GM08714 (cell line): Measurements from ENCODE around the gene USH1G.
A peak's percentile ranks its signal among the peaks of the same experiment; 100 is the strongest.
"Not testable (repeated sequence)": the region's sequence is repeated elsewhere in the genome, so short reads cannot be mapped to it uniquely, and the experiment has no call there.

Experiments
- H3K4me3 ChIP-seq: fragments of 200-500 bp; sonication (Bioruptor generic); 2 replicates; pipeline ENCODE4 v1.5.1; 2014; ENCODE audit warnings: mild to moderate bottlenecking, low read length, inconsistent platforms
- ZNF274 ChIP-seq: IDR thresholded peaks from 2 replicates; pipeline ENCODE4 v1.6.1; 2012; ENCODE audit warnings: mild to moderate bottlenecking, low read depth, low read length

The USH1G gene

GRCh38 chr17:74922694-74923537, at the start of gene USH1G:
USH1G (minus strand) TSS chr17:74923255; CDS start chr17:74923073, 182 bp downstream.
- no peak for TF ChIP-seq ZNF274
- no peak within 1 kb of the TSS for H3K4me3 ChIP-seq

DNA sequence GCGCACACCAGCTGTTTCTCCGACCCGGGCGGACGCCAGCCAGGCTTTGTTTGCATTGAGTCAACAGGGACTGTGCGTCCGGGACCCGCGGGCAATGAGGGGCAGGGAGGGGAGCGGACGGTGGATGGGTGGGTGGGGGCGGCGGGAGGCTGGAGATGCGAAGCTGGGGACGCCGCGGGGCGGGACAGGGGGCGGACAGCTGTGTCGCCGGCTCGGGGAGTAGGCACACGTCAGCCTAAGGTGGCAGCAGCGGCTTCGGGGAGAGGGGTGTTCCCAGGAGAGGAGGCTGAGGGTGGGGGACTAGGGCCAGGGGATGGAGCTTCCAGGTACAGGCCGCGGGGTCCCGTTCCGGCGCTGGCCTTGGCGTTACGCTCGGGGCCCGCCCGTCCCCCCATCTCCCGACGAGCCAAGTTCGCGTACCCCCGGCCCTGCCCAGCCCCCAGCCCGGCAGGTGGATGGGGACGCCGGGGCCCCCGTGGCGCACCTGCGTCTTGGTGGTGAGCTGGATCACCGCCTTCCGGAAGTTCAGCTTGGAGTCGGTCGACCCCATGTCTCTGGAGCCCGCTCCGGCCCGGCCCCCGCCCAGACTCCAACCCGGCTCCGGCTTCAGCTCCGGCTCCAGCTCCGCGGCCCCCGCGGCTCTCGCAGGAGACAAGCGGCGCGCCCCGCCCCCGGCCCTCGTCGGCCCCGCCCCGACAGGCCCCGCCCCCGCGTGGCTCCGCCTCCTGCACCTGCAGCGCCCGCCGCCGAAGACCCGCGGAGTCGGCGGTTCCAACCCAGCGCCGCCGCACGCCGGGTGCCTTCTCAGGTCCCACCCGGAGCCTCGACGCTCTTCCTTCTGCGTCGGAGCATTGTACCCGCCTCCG, 49.3 kb upstream of the USH1G start, which contains the start of gene HID1:
Gene HID1 (minus strand): TSS at position 653 of the 866 bp plus-strand sequence. CDS start 103 bp downstream, at position 550.
- peak within 1 kb of the TSS; percentile 33; the same call in 1 of the 2 replicates for H3K4me3 ChIP-seq
- TF ChIP-seq ZNF274: no peak

DNA sequence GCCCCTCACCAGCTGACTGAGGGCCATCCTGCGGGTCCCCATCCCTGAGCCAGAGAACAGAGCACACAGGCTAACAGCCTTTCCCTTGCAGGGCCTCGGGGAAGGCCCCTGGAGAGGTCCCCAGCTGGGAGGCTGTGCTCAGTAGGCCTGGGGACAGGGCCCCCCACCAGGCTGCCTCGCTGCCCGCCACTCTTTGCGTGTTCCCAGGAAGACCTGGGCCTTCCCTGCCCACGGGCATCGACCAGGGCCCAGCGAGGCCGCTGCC, 48.7 kb upstream of the USH1G start:
- H3K4me3 ChIP-seq: no peak overlapping the region
- TF ChIP-seq ZNF274: no peak

DNA sequence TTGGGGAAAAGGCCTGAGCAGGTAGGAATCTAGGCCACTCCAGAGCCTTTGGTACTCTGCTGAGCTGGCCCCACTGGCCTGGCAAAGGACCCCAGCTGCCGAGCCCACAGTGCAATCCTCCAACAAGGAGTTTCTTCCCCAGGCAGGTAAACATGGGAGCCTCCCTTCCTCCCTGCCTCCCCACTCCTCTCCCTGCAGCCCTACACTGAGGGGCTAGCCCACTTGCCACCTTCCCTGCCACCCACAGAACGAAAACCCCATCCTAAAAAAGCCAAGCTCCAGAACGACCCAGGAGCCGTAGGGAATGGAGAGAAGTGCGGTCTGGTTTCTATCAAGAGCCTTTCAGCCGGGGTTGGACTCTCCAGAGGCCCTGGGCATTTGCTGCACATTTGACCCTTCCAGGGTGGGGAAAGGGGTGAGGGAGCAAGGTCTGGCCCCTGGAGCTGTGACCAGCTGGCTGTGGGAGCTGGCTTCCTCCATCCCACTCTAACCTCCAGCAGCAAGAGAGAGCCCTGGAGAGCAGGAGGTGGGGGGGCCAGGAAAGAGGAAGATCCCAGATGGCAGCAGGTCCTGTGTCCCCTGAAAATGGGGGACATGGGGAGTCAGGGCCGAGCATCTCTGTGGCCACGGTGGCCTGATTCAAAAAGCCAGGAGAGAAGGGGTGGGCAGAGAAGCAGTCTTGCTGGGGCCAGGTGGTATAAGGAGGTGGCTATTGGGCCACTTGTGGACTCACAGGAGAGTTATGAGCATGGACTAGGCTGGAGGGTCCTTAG, 48.2 kb upstream of the USH1G start:
- H3K4me3 ChIP-seq: no peak overlapping the region
- no peak for TF ChIP-seq ZNF274

DNA sequence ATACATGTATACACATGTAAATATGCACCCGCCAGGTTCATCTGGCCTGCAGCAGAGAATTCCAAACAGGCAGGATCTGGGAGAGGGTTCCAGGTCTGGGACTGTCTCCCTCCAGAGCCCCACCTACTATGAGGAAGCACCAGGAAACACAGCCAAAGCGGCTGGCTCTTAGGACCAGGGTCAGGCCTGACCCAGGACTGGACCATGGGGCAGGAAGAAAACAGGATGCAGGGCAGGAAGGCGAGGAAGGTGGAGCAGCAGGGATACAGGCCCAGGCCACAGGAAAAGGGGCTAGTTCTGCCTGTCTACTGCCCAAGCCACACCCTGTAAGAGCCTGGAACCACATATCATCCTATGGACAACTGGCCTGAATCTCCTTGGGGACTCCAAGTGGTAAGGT, 47.3 kb upstream of the USH1G start:
- no peak for TF ChIP-seq ZNF274
- H3K4me3 ChIP-seq: no peak overlapping the region

- not testable (repeated sequence) for H3K4me3 ChIP-seq
Measured at GRCh38 chr17:74969501-74969900, 46.4 kb upstream of the USH1G start.

GRCh38 chr17:74968361-74968780, 45.3 kb upstream of the USH1G start:
- H3K4me3 ChIP-seq: no peak overlapping the region
- no peak for TF ChIP-seq ZNF274

DNA sequence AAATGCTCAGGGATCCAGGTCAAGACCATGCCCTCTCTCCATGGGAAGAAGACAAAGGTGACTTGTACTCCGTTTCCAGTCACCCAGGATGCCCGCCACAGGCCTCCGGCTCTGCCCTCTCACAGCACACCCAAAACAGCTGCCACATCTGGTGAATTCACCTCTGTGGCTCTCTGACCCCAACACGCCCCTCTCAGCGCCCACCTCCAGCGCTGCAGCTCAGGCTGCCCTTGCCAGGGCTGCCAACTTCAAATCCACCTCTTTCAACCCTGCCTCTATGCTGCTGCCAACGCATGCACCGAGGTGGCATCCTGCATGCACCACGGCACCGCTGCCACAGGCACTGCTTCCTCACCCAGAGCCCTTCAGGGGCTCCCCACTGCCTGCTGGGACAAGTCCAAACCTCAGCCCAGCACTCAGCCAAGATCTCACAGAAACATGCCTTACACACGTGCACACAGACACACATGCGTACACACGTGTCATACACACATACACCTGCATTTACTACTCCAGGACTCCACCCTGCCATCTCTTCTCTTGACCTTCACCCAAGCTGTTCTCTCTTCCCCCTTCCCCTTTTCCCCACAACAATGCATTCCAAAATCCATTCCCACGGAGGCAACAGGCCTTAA, 42.0 kb upstream of the USH1G start:
- H3K4me3 ChIP-seq: no peak overlapping the region
- no peak for TF ChIP-seq ZNF274

GRCh38 chr17:74964246-74964761, 41.2 kb upstream of the USH1G start:
- no peak for TF ChIP-seq ZNF274
- H3K4me3 ChIP-seq: no peak overlapping the region

DNA sequence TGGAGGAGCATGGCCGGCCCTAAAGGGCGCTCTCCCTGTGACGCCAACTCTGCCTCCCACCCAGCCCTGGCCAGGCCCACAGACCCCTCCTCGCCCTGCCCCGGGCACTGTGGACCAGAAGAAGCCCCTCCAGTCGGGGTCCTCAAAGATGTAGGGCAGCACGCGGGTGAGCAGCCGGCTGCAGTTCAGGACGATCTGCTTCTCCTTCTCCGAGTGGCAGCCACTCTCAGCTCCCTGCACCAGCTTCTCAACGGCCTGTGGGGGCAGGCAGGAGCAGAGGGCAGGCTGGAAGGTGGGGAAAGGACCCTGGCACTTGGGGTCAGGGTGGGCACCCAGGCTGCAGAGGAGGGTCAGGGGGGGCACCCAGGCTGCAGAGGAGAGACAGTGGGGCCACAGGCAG, 40.6 kb upstream of the USH1G start:
- H3K4me3 ChIP-seq: no peak overlapping the region
- no peak for TF ChIP-seq ZNF274

- H3K4me3 ChIP-seq: no peak overlapping the region
- TF ChIP-seq ZNF274: no peak
Measured at GRCh38 chr17:74962622-74963394, 39.8 kb upstream of the USH1G start.

DNA sequence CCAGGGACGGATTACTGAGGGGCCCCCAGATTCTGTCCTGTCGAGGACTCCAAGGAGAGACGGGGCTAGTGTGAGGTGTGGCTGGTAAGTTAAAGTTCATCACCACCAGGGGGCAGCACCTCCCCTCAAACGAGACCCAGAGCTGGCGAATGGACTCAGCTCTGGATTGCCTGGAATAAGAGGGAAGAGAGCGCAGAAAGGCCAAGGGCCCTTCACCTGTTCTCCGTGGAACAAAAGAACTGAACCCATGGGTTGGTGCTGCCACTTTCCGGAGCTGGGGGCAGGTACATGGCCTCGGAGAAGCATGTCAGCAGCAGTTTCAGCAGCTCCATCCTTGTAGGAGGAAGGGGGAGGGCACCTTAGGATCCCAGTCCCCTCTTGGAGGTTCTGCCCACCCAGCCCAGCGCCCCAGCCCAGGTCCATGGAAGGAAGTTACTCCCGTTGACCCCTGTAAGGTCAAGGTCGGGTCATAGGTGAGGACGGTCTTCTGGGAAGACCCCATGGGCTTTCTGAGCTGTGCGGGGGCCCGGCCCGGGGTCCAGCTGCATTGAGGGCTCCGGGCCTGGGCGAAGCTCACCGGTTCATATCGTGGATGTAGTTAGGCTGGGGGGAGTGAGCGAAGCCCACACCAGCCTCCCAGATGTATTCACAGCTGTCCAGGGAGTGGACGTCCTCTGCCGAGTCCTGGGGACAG, 38.7 kb upstream of the USH1G start:
- no peak overlapping the region for H3K4me3 ChIP-seq
- no peak for TF ChIP-seq ZNF274
